Ovary (tissue), 3 donors: ENCODE results near the gene TCF12.

Experiments
- CTCF ChIP-seq, 3 donors: fragments of 450-650 bp in 2 of 3; fragments of 200-600 bp in 1 of 3; IDR thresholded peaks; one replicate each; pipeline versions ENCODE4 v1.5.1 to v1.8.0; 2016 to 2022; ENCODE audit warnings: antibody characterized with exemption in 3 of 3, mild to moderate bottlenecking in 1 of 3
- POLR2A ChIP-seq: fragments of 450-650 bp; IDR thresholded peaks from one replicate; pipeline ENCODE4 v1.6.1; 2017; ENCODE audit warnings: antibody characterized with exemption, mild to moderate bottlenecking, moderate library complexity
- donor health status: DM: no; HTN: no; CAD: no.

DNA sequence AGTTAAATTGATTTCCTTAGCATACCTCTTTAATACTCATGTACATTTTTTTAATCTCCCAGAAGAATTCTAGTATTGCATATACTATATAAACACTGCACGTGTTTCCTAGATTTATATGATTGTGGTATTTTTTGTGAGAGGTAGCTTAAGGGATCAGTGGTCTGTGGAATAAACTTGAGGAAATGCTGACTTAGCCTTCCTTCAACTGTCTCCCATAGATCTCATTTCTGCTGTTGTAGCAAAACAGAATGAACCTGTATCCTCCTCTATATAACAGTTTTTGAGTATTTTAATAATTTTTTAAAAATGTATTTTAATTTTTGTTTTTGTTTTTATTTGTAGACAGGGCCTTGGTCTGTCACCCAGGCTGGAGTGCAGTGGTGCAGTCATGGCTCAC lies 86.8 kb downstream of the TCF12 start:
- no peak for TF ChIP-seq CTCF (IDR thresholded peaks at IDR 0.05)
- no peak for TF ChIP-seq POLR2A
